ENCODE data around the gene CDK14. TPM values are rescaled to one million over a fixed set of nuclear protein-coding genes. Genes with fewer than 3 reads are reported as not detected.

CDK14 gene
- total and polyA plus RNA-seq, 9 donors: 12.6 to 54.1 (median 43.8) TPM

DNA sequence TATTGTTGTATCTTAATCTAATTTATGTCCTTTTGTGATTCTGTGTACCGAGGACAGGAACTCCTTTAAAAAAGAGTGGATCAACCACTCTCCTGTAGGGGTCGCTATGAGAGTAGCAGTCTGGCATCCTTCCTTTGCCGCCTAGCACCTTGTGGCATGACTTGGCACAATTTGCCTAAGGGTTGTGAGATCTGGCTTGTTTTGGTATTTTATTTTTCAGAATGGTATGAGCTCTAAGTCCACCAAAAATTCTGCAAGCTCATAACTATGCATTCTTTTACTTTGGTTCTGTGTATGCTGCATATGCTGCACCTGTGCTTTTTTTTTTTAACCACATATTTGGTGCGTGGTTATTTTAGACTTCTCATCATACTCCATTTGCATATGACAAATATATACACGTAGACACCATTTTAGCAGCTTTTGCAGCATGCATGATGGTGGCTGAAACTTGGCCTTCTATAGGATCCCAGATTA lies 112.8 kb downstream of the CDK14 start:
- intact Hi-C loops (cut with DNase I): loop anchor here in 1 of 4 donors (10.0 kb wide), 1 partner anchor 114 kb away; the partner anchor contains the start of gene CDK14
- no peaks in the 10 kb centered on the region for H3K27me3 ChIP-seq
- TF ChIP-seq POLR2A (IDR thresholded peaks at IDR 0.05): no peak
- TF ChIP-seq, protein P1, sequence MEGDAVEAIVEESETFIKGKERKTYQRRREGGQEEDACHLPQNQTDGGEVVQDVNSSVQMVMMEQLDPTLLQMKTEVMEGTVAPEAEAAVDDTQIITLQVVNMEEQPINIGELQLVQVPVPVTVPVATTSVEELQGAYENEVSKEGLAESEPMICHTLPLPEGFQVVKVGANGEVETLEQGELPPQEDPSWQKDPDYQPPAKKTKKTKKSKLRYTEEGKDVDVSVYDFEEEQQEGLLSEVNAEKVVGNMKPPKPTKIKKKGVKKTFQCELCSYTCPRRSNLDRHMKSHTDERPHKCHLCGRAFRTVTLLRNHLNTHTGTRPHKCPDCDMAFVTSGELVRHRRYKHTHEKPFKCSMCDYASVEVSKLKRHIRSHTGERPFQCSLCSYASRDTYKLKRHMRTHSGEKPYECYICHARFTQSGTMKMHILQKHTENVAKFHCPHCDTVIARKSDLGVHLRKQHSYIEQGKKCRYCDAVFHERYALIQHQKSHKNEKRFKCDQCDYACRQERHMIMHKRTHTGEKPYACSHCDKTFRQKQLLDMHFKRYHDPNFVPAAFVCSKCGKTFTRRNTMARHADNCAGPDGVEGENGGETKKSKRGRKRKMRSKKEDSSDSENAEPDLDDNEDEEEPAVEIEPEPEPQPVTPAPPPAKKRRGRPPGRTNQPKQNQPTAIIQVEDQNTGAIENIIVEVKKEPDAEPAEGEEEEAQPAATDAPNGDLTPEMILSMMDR (IDR thresholded peaks at IDR 0.05): no peak
- no peak for TF ChIP-seq EP300 (IDR thresholded peaks at IDR 0.05)
- H3K36me3 ChIP-seq: no peaks in the 10 kb centered on the region
- no peak overlapping the region for H3K4me3 ChIP-seq
- no peaks in the 10 kb centered on the region for H3K9me3 ChIP-seq
- no peak overlapping the region for H3K27ac ChIP-seq
- no peak for DNase-seq
- H3K4me1 ChIP-seq (ENCODE audit: insufficient read depth): peaks cover 14% of the 10 kb centered on the region
- 69 to 74% (median 72%) methylated on average over 5 of the region's 5 CpGs for WGBS, 3 donors

DNA sequence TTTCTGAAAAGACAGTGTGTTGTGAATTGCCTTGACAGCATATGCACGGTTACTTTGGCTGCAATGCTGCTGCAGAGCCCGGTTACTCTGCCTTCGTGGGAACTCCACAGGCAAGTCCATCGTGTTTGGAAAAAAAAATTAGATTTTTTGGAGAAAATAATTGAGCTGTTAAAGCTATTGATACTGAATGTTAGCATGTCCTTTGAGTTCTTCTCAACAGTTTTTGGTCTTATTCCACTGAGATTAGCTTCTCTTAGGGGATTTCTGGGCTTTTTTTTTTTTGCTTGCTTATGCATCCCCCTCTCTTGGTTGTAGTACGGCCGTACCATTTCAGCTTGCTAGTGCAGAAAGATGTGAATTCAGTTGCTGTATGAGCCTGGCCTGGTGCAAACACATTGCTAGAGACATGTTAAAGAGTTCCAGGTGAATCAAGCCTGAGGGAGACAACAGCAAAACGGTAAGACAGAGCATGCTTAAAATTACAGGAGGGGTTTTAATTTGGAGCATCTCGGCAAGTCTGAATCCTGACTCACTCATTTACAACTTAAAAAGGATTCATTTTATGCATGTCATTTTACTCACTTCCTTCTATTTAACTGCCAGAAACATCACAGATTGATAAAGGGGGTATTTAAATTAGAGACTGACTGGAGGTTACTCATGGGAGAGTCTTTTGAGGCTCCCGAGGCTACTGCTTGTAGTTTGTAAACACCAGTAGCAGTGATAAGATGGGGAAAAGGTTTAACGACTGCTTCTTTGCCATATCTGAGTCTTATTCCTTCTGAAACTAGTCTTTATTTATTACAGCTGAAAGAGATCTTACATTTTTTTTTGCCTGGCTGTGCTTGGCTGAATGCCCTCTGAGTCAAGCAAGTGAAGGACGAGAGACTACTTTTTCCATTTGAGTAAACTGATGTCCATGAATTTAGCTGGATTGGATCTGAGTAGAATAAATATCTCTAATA lies 113.7 kb downstream of the CDK14 start:
- H3K27ac ChIP-seq: no peak overlapping the region
- H3K36me3 ChIP-seq: no peaks in the 10 kb centered on the region
- peak overlapping the region; percentile 7 for H3K4me3 ChIP-seq
- intact Hi-C loops (cut with DNase I): loop anchor here in 1 of 4 donors (10.0 kb wide), 1 partner anchor 115 kb away; the partner anchor contains the start of gene CDK14
- no peaks in the 10 kb centered on the region for H3K9me3 ChIP-seq
- peaks cover 14% of the 10 kb centered on the region for H3K4me1 ChIP-seq (ENCODE audit: insufficient read depth)
- TF ChIP-seq, protein P1 (IDR thresholded peaks at IDR 0.05): no peak
- TF ChIP-seq POLR2A (IDR thresholded peaks at IDR 0.05) (no peak), EP300 (IDR thresholded peaks at IDR 0.05) (no peak)
- peak in 4 of 5 donors; percentile 33 to 67 (median 48) for DNase-seq
- H3K27me3 ChIP-seq: no peaks in the 10 kb centered on the region
- WGBS, 3 donors: 5 to 10% (median 8%) methylated on average over 11 of the region's 11 CpGs

DNA sequence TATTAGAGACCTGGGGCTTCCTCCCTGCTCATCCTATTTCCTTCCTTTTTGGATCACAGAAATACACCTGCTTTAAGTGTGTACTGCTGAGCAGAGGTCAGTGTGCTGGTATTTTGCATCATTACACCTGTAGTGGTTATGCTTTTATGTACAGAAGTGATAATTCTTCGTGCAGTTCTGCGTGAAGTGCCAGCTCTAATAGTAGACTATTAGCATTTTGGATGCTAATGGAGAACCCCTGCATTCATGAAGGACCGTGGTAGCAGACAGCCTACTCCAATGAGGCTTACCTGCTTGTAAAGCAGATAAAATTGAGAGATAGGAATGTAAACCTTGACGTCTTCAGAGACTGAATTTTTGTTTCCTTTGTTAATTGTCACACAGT lies 114.3 kb downstream of the CDK14 start:
- TF ChIP-seq, protein P1 (IDR thresholded peaks at IDR 0.05): no peak
- TF ChIP-seq EP300 (IDR thresholded peaks at IDR 0.05) (no peak), POLR2A (IDR thresholded peaks at IDR 0.05) (no peak)
- intact Hi-C loops (cut with DNase I): no loop called here
- Histone ChIP-seq H3K4me3 (no peak overlapping the region), H3K9me3 (no peaks in the 10 kb centered on the region), H3K27me3 (no peaks in the 10 kb centered on the region), H3K27ac (no peak overlapping the region), H3K4me1 (ENCODE audit: insufficient read depth) (peaks cover 14% of the 10 kb centered on the region), H3K36me3 (no peaks in the 10 kb centered on the region)
- 63 to 79% (median 63%) methylated on average over 4 of the region's 4 CpGs for WGBS, 3 donors
- no peak for DNase-seq

DNA sequence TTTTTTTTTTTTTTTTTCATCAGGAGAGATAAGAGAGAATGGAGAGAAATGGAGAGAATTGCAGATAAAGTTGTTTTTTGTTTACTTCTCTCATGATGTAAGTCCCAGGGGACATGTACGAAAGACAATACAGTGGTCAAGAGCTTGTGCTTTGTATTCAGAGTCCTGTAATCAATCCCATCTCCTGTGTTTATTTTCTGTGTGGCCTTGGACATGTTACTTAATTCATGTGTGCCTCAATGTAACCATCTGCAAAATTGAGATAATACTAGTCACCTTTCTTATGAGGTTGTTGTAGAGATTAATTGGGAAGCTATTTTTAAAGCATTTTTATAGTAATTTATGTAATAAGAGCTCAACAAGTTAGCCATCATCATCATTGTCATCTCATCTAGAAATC lies 117.5 kb downstream of the CDK14 start:
- intact Hi-C loops (cut with DNase I): no loop called here
- TF ChIP-seq, protein P1 (IDR thresholded peaks at IDR 0.05): no peak
- TF ChIP-seq EP300 (IDR thresholded peaks at IDR 0.05) (no peak), POLR2A (IDR thresholded peaks at IDR 0.05) (no peak)
- WGBS, 3 donors: 83 to 93% (median 84%) methylated on average over 1 of the region's 1 CpG
- H3K9me3 ChIP-seq: no peaks in the 10 kb centered on the region
- no peak for DNase-seq
- no peak overlapping the region for H3K4me3 ChIP-seq
- H3K36me3 ChIP-seq: no peaks in the 10 kb centered on the region
- H3K27me3 ChIP-seq: no peaks in the 10 kb centered on the region
- no peak overlapping the region for H3K27ac ChIP-seq
- peaks cover 10% of the 10 kb centered on the region for H3K4me1 ChIP-seq (ENCODE audit: insufficient read depth)

Measured in ovary (tissue), 9 donors.